OCI-LY1 (cell line): ENCODE data around the gene SLMAP.

ENCODE experiments used
- EZH2 ChIP-seq: fragments of 200-600 bp; sonication (generic), shearing (Covaris generic); IDR thresholded peaks from 2 replicates; pipeline ENCODE4 v1.8.0; 2017; ENCODE audit warnings: borderline replicate concordance, mixed run types, mild to moderate bottlenecking, antibody characterized with exemption, low read length, moderate library complexity, mixed read lengths
- TF ChIP-seq, protein P1 (sequence below): fragments of 200-600 bp; sonication (generic), shearing (Covaris generic); IDR thresholded peaks from 2 replicates; pipeline ENCODE4 v1.5.1; 2017; ENCODE audit warnings: mild to moderate bottlenecking, antibody characterized with exemption, low read length, moderate library complexity, mixed read lengths

DNA sequence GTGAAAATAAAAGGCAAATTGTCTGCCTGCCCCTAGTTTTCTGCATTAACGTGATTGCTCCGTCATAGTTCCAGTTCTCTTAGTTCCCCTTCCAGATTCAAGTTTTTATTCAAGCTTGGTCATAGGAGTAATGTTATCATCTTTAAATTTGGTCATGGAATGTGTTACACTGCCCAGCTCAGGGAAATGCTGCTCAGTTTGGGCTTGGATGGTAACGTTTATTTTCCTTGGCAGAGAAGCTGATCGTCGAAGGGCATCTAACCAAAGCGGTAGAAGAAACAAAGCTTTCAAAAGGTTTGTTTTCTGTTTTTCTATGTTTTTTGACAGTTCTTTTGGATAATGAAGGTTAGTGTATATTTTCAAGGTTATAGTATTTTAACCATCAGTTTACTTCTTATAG lies 133.7 kb downstream of the SLMAP start:
- TF ChIP-seq, protein P1, sequence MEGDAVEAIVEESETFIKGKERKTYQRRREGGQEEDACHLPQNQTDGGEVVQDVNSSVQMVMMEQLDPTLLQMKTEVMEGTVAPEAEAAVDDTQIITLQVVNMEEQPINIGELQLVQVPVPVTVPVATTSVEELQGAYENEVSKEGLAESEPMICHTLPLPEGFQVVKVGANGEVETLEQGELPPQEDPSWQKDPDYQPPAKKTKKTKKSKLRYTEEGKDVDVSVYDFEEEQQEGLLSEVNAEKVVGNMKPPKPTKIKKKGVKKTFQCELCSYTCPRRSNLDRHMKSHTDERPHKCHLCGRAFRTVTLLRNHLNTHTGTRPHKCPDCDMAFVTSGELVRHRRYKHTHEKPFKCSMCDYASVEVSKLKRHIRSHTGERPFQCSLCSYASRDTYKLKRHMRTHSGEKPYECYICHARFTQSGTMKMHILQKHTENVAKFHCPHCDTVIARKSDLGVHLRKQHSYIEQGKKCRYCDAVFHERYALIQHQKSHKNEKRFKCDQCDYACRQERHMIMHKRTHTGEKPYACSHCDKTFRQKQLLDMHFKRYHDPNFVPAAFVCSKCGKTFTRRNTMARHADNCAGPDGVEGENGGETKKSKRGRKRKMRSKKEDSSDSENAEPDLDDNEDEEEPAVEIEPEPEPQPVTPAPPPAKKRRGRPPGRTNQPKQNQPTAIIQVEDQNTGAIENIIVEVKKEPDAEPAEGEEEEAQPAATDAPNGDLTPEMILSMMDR, result no peak
- TF ChIP-seq EZH2, result no peak
